Measurements from ENCODE around the gene IGFLR1. TPM values are rescaled to one million over a fixed set of nuclear protein-coding genes. Genes with fewer than 3 reads are reported as not detected.
A peak's percentile ranks its signal among the peaks of the same experiment; 100 is the strongest.
"Not testable (repeated sequence)": the region's sequence is repeated elsewhere in the genome, so short reads cannot be mapped to it uniquely, and the experiment has no call there.

Gene IGFLR1
- total RNA-seq, 1 donor from 2014 or later = 15.3 TPM

DNA sequence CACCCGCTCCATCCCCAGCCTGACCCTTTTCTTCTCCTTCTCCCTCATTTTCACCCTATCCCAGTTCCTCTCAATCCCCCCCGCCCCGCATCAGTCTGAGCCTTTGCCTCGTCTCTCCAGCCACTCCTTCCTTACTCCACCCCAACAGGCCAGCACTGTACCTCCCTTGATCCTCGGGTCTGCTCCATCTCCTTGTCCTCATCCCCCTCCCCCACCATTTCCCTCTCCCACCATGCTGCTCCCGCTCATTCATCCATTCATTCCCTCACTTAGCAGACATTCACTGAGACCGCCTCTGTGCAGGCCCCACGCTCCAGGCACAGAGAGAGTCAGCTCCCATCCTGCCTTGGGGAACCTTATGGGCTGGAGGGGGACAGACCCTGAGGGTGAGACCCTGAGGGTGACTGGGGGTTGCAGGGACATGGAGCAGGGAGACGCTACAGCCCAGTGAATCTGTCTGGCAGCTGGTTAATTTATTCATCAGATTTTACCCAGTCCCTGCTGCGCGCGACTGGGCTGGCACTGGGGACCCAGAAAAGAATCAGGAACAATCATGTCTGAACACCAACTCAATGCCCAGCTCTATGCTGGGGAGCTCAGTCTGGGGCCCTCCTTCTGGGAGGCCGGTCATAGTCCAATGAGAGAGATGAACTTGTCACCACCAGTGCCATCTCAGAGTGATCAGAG, 34.0 kb upstream of the IGFLR1 start:
- TF ChIP-seq, protein P1, sequence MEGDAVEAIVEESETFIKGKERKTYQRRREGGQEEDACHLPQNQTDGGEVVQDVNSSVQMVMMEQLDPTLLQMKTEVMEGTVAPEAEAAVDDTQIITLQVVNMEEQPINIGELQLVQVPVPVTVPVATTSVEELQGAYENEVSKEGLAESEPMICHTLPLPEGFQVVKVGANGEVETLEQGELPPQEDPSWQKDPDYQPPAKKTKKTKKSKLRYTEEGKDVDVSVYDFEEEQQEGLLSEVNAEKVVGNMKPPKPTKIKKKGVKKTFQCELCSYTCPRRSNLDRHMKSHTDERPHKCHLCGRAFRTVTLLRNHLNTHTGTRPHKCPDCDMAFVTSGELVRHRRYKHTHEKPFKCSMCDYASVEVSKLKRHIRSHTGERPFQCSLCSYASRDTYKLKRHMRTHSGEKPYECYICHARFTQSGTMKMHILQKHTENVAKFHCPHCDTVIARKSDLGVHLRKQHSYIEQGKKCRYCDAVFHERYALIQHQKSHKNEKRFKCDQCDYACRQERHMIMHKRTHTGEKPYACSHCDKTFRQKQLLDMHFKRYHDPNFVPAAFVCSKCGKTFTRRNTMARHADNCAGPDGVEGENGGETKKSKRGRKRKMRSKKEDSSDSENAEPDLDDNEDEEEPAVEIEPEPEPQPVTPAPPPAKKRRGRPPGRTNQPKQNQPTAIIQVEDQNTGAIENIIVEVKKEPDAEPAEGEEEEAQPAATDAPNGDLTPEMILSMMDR (conservative IDR thresholded peaks at IDR 0.05; ENCODE audit: low read depth, low read length) = no peak
- peak overlapping the region; percentile 62 for H3K4me3 ChIP-seq (ENCODE audit: low read depth, low read length)
- no peak for DNase-seq (ENCODE audit: low read depth)

- TF ChIP-seq, protein P1 (conservative IDR thresholded peaks at IDR 0.05; ENCODE audit: low read depth, low read length) = no peak
- H3K4me3 ChIP-seq (ENCODE audit: low read depth, low read length) = peak within 1 kb of the TSS; percentile 62
- DNase-seq (ENCODE audit: low read depth) = no peak
These were observed 33.2 kb upstream of the IGFLR1 start, which contains the start of gene ARHGAP33 for GRCh38 chr19:35775298-35776101. ARHGAP33 (plus strand) TSS chr19:35775564; CDS start chr19:35775659, 95 bp downstream.

DNA sequence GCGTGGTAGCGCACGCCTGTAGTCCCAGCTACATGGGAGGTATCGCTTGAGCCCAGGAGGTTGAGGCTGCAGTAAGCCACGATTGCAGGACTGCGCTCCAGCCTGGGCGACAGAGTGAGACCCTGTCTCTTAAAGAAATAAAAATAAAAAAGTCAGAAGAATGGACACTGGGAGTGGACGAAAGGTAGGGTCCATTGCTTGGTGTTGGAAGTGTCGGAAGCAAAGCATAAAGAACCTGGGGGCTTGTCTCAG, 32.7 kb upstream of the IGFLR1 start:
- peak overlapping the region; percentile 62 for H3K4me3 ChIP-seq (ENCODE audit: low read depth, low read length)
- TF ChIP-seq, protein P1 (conservative IDR thresholded peaks at IDR 0.05; ENCODE audit: low read depth, low read length) = no peak
- DNase-seq (ENCODE audit: low read depth) = no peak

GRCh38 chr19:35774274-35775045, 32.2 kb upstream of the IGFLR1 start:
- TF ChIP-seq, protein P1 (conservative IDR thresholded peaks at IDR 0.05; ENCODE audit: low read depth, low read length) = no peak
- DNase-seq (ENCODE audit: low read depth) = no peak
- H3K4me3 ChIP-seq (ENCODE audit: low read depth, low read length) = peak overlapping the region; percentile 62

- TF ChIP-seq, protein P1 (conservative IDR thresholded peaks at IDR 0.05; ENCODE audit: low read depth, low read length) = no peak
- H3K4me3 ChIP-seq (ENCODE audit: low read depth, low read length) = no peak overlapping the region
These were observed 31.0 kb upstream of the IGFLR1 start for GRCh38 chr19:35773020-35773806.

DNA sequence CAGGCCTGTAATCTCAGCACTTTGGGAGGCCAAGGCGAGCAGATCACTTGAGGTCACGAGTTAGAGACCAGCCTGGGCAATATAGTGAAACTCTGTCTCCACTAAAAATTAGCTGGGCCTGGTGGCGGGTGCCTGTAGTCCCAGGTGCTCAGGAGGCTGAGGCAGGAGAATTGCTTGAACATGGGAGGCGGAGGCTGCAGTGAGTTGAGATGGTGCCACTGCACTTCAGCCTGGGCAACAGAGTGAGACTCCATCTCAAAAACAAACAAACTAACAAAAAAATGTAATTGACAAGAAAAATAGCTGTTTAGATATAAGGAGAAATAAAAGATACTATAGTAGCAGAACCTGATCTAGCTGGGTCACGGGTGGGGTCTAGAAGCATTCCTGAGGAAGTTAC, 30.1 kb upstream of the IGFLR1 start:
- not testable (repeated sequence) for DNase-seq (ENCODE audit: low read depth); H3K4me3 ChIP-seq (ENCODE audit: low read depth, low read length)

More at GRCh38 chr19:35773020-35773806, 31.0 kb upstream of the IGFLR1 start:
- DNase-seq (ENCODE audit: low read depth) = peak; percentile 77

Measured in epithelial cell of proximal tubule (primary cell).